HG03442 (cell line): ENCODE measurements around the gene IQCH.

Experiments used
- ATAC-seq: cut with Tn5 transposase; IDR thresholded peaks from one replicate; pipeline ENCODE4 v1.9.1; 2021; ENCODE audit warnings: mild to moderate bottlenecking, moderate library complexity; ENCODE audit not compliant: unreplicated experiment

Gene IQCH

GRCh38 chr15:67521029-67521782 lies 266.6 kb downstream of the IQCH start, which contains the start of gene C15orf61:
TSS of gene C15orf61 (plus strand) at chr15:67521131. CDS start at chr15:67521249, 118 bp downstream.
- ATAC-seq: peak; percentile 78

GRCh38 chr15:67521783-67522568 lies 267.4 kb downstream of the IQCH start:
- ATAC-seq: no peak

- no peak for ATAC-seq
Observed at GRCh38 chr15:67523330-67523729, 268.7 kb downstream of the IQCH start.

- no peak for ATAC-seq
Observed at GRCh38 chr15:67524235-67524634, 269.6 kb downstream of the IQCH start.

GRCh38 chr15:67528513-67528912 lies 273.9 kb downstream of the IQCH start:
- ATAC-seq: no peak

GRCh38 chr15:67531379-67531914 lies 276.9 kb downstream of the IQCH start:
- no peak for ATAC-seq

- ATAC-seq: no peak
Observed at GRCh38 chr15:67533873-67534272, 279.3 kb downstream of the IQCH start.

GRCh38 chr15:67534360-67534759 lies 279.8 kb downstream of the IQCH start:
- ATAC-seq: no peak

- ATAC-seq: no peak
Observed at GRCh38 chr15:67537771-67538170, 283.2 kb downstream of the IQCH start.

GRCh38 chr15:67542420-67543347 lies 288.1 kb downstream of the IQCH start, which contains the start of gene MAP2K5:
TSS of gene MAP2K5 (plus strand) at chr15:67542703. CDS start at chr15:67543336, 633 bp downstream.
- ATAC-seq: peak; percentile 53

- no peak for ATAC-seq
Observed at GRCh38 chr15:67543348-67543718, 288.7 kb downstream of the IQCH start.

- ATAC-seq: no peak
Observed at GRCh38 chr15:67544475-67544874, 289.9 kb downstream of the IQCH start.

GRCh38 chr15:67545864-67546263 lies 291.3 kb downstream of the IQCH start:
- no peak for ATAC-seq

GRCh38 chr15:67547064-67547463 lies 292.5 kb downstream of the IQCH start:
- ATAC-seq: no peak

GRCh38 chr15:67547836-67548235 lies 293.2 kb downstream of the IQCH start:
- ATAC-seq: no peak

GRCh38 chr15:67548236-67548852 lies 293.8 kb downstream of the IQCH start:
- ATAC-seq: no peak

- no peak for ATAC-seq
Observed at GRCh38 chr15:67548862-67549651, 294.5 kb downstream of the IQCH start.

- ATAC-seq: no peak
Observed at GRCh38 chr15:67549736-67550135, 295.1 kb downstream of the IQCH start.

- no peak for ATAC-seq
Observed at GRCh38 chr15:67550522-67550921, 295.9 kb downstream of the IQCH start.
